Loucy (cell line): ENCODE results near the gene FBRS.

Experiments
- H2AFZ ChIP-seq: fragments of 200-600 bp; sonication (generic); 2 replicates; pipeline ENCODE4 v1.6.0; 2016; ENCODE audit warnings: antibody characterized with exemption, mild to moderate bottlenecking, low read length, moderate library complexity
- H3F3A ChIP-seq: fragments of 200-600 bp; 2 replicates; pipeline ENCODE4 v1.6.0; 2016; ENCODE audit warnings: antibody characterized with exemption, low read depth, mild to moderate bottlenecking
- H3K27me3 ChIP-seq: fragments of 200-600 bp; sonication (generic); 2 replicates; pipeline ENCODE4 v1.6.1; 2014; ENCODE audit warnings: low read length, mild to moderate bottlenecking; ENCODE audit not compliant: insufficient read depth, poor library complexity, severe bottlenecking
- H3K36me3 ChIP-seq: fragments of 200-600 bp; sonication (generic); 2 replicates; pipeline ENCODE4 v1.6.1; 2016; ENCODE audit warnings: low read length; ENCODE audit not compliant: insufficient read depth
- H3K4me1 ChIP-seq: fragments of 200-600 bp; sonication (generic); 2 replicates; pipeline ENCODE4 v1.5.1; 2014; ENCODE audit warnings: low read length, mild to moderate bottlenecking; ENCODE audit not compliant: insufficient read depth, poor library complexity, severe bottlenecking
- H3K4me2 ChIP-seq: fragments of 200-600 bp; sonication (generic); 2 replicates; pipeline ENCODE4 v1.6.0; 2014; ENCODE audit warnings: antibody characterized with exemption, low read length, low read depth, mild to moderate bottlenecking; ENCODE audit not compliant: poor library complexity, severe bottlenecking
- H3K4me3 ChIP-seq: fragments of 200-600 bp; sonication (generic); 2 replicates; pipeline ENCODE4 v1.5.1; 2014; ENCODE audit warnings: low read length, mild to moderate bottlenecking, mixed read lengths; ENCODE audit not compliant: poor library complexity, severe bottlenecking
- H3K79me2 ChIP-seq: fragments of 200-600 bp; sonication (generic); 2 replicates; pipeline ENCODE4 v1.6.1; 2014; ENCODE audit warnings: low read length; ENCODE audit not compliant: insufficient read depth
- H3K9ac ChIP-seq: fragments of 200-600 bp; sonication (generic); 2 replicates; pipeline ENCODE4 v1.6.0; 2014; ENCODE audit warnings: mild to moderate bottlenecking, low read depth, low read length, moderate library complexity; ENCODE audit not compliant: poor library complexity, severe bottlenecking
- H3K9me2 ChIP-seq: fragments of 200-600 bp; sonication (generic); replicated peaks from 2 replicates; pipeline ENCODE4 v1.6.1; 2016; ENCODE audit warnings: low read depth, low read length, mixed read lengths
- H3K9me3 ChIP-seq: fragments of 200-600 bp; sonication (generic); 2 replicates; pipeline ENCODE4 v1.6.1; 2014; ENCODE audit warnings: mild to moderate bottlenecking, antibody characterized with exemption, low read length, low read depth; ENCODE audit not compliant: insufficient read depth
- H4K20me1 ChIP-seq: fragments of 200-600 bp; sonication (generic); 2 replicates; pipeline ENCODE4 v1.6.0; 2014; ENCODE audit warnings: antibody characterized with exemption, low read length, mild to moderate bottlenecking; ENCODE audit not compliant: insufficient read depth, poor library complexity, severe bottlenecking
- CTCF ChIP-seq: fragments of 200-600 bp; sonication (generic); conservative IDR thresholded peaks from 2 replicates; pipeline ENCODE4 v1.5.1; 2014; ENCODE audit warnings: mild to moderate bottlenecking, antibody characterized with exemption, low read length
- EZH2phosphoT487 ChIP-seq: fragments of 200-600 bp; IDR thresholded peaks from 2 replicates; pipeline ENCODE4 v1.6.1; 2018; ENCODE audit warnings: antibody characterized with exemption, mild to moderate bottlenecking, moderate library complexity, borderline replicate concordance

Gene FBRS

GRCh38 chr16:30703971-30704370 is 45.7 kb downstream of the FBRS start:
- peaks cover 73% of the 10 kb centered on the region for H3K36me3 ChIP-seq
- no peaks in the 10 kb centered on the region for H3K9me3 ChIP-seq
- H3K9ac ChIP-seq = no peak overlapping the region
- H3K9me2 ChIP-seq = no peaks in the 10 kb centered on the region
- H3K4me1 ChIP-seq = peaks cover 20% of the 10 kb centered on the region
- peaks cover 28% of the 10 kb centered on the region for H4K20me1 ChIP-seq
- H3F3A ChIP-seq = peaks cover 4% of the 10 kb centered on the region; the same call in 1 of the 2 replicates
- TF ChIP-seq CTCF (no peak), EZH2phosphoT487 (no peak)
- H2AFZ ChIP-seq = no peak overlapping the region
- peaks cover 53% of the 10 kb centered on the region for H3K79me2 ChIP-seq
- no peak overlapping the region for H3K4me2 ChIP-seq
- no peaks in the 10 kb centered on the region for H3K27me3 ChIP-seq
- no peak overlapping the region for H3K4me3 ChIP-seq

- H3K27me3 ChIP-seq = no peaks in the 10 kb centered on the region
- no peak overlapping the region for H3K4me3 ChIP-seq
- H2AFZ ChIP-seq = no peak overlapping the region
- peaks cover 1% of the 10 kb centered on the region for H3K4me1 ChIP-seq
- peaks cover 84% of the 10 kb centered on the region for H3K36me3 ChIP-seq
- peaks cover 32% of the 10 kb centered on the region for H3K79me2 ChIP-seq
- H3K9ac ChIP-seq = no peak overlapping the region
- H3K9me2 ChIP-seq = no peaks in the 10 kb centered on the region
- H3K4me2 ChIP-seq = no peak overlapping the region
- H4K20me1 ChIP-seq = peaks cover 7% of the 10 kb centered on the region
- peaks cover 4% of the 10 kb centered on the region; the same call in 1 of the 2 replicates for H3F3A ChIP-seq
- TF ChIP-seq EZH2phosphoT487 = no peak
- TF ChIP-seq CTCF = no peak
- no peaks in the 10 kb centered on the region for H3K9me3 ChIP-seq
Observed at GRCh38 chr16:30706046-30706445, 47.8 kb downstream of the FBRS start.

GRCh38 chr16:30710971-30711370 is 52.7 kb downstream of the FBRS start:
- no peak for TF ChIP-seq EZH2phosphoT487
- no peak for TF ChIP-seq CTCF

More at GRCh38 chr16:30710971-30711370, 52.7 kb downstream of the FBRS start:
- peaks cover 94% of the 10 kb centered on the region for H3K36me3 ChIP-seq
- peaks cover 19% of the 10 kb centered on the region for H3K79me2 ChIP-seq
- no peaks in the 10 kb centered on the region for H3K27me3 ChIP-seq
- H2AFZ ChIP-seq = no peak overlapping the region
- no peak overlapping the region for H3K9ac ChIP-seq
- no peak overlapping the region for H3K4me2 ChIP-seq
- no peaks in the 10 kb centered on the region for H3K4me1 ChIP-seq
- H3K9me3 ChIP-seq = no peaks in the 10 kb centered on the region
- H3F3A ChIP-seq = no peaks in the 10 kb centered on the region; the same call in 1 of the 2 replicates
- no peaks in the 10 kb centered on the region for H3K9me2 ChIP-seq
- peaks cover 4% of the 10 kb centered on the region for H4K20me1 ChIP-seq
- no peak overlapping the region for H3K4me3 ChIP-seq
